ENCODE measurements around the gene LIFR.

LIFR gene

GRCh38 chr5:38458174-38458573 lies 98.3 kb downstream of the LIFR start:
- no peak for DNase-seq

- no peak for DNase-seq
Observed at GRCh38 chr5:38456657-38457399, 99.6 kb downstream of the LIFR start.

DNA sequence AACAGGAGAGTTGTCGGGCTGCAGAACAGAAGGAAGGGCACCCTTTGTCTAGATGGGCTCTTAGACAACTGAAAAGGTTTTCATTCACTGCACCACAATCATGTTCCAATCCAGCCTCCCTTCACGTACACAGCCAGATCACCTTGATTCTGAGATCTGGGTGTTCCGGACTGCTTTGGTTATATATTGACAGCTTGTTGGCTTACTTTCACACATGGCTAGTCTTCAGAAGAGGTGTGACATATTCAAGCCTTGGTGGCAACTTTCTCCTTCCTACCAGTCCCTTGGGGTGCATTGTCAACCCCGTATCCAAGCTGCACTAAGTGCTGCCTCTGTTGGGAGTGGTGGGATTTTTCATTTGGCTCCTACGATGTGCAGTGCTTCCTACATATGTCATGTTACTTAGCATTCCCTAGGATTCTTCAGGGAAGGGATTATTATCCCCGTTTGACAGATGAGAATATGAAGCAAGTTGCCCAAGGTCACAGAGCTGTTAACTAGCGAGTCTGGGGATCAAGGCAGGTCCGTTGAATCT lies 100.6 kb downstream of the LIFR start:
- no peak for DNase-seq

GRCh38 chr5:38453921-38454320 lies 102.5 kb downstream of the LIFR start:
- no peak for DNase-seq

DNA sequence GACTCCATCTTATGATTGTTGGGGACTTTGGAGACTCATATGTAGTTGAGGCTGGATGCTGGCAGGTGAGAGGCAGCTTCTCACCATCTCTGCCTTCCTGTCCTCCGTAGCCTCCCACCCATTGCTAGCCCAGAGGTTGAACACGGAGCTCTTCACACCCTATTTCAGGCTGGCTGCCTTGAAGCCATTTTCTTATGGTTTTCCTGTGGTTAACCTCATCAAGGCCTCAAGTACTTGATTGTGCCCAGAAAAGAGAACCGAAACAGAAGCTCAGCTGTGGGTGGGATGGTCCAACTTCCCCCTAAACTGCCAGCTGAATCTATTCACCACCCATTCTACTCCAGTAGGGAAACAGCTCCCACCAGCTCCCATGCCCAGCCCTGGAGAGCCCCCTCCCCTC lies 102.9 kb downstream of the LIFR start:
- DNase-seq = peak; percentile 77

GRCh38 chr5:38452201-38452600 lies 104.2 kb downstream of the LIFR start:
- no peak for DNase-seq

GRCh38 chr5:38451074-38451725 lies 105.2 kb downstream of the LIFR start:
- no peak for DNase-seq

DNA sequence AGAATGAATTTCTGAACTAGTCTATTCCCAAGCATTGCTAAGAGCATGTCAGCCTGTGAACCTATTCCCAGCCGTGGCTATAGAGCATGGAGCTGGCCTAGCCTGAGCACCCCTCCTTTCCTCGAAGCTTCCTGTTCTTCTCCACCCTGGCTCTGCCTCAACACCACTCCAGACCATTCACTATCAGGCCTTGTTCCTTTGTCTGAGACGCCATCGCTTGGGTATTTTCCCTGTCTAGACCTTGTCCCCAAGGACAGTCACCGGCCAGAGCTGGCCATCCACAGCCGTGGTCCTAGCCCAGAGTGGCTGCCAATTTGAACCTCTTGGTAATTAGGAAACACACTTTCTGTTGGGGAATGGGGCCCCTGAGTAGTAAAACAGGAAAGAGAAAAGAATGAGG lies 105.8 kb downstream of the LIFR start:
- no peak for DNase-seq

DNA sequence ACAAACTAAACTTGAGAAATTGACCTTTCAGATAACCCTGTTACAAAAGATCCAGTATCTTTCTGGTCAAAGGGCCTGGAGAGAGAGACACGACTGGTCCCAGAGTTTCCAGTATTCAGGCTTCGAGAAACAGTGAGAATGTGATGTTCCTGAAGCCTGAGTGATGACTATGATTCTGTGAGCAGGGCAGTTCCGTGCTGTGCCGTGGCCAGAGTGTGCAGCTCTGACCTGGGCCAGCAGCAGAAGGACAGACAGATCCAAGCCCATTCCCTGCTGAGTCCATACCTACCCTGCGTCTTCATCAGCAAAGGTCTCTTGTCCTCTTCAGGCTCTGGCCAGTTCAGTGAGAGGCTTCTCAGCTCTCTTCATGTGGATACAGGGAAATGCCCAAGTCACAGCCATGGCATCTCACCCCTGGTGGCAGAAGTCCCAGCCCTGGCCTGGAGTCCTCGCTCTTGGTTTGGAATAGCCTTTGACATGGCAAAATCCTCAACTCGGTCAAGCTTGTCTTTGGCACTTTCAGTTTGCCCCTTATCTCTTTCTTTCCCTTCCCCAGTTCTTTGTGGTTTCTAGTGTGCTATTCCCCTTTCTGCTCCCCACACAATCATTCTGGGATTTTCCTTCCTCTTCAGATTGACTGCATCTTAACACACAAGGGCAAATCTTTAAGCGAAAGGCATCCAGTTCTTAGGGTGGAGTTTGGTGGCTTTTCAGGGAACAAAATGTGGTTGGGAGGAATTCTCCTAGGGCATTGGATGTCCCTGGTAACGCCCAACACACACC lies 107.7 kb downstream of the LIFR start:
- no peak for DNase-seq

GRCh38 chr5:38447786-38448185 lies 108.7 kb downstream of the LIFR start:
- DNase-seq = no peak

DNA sequence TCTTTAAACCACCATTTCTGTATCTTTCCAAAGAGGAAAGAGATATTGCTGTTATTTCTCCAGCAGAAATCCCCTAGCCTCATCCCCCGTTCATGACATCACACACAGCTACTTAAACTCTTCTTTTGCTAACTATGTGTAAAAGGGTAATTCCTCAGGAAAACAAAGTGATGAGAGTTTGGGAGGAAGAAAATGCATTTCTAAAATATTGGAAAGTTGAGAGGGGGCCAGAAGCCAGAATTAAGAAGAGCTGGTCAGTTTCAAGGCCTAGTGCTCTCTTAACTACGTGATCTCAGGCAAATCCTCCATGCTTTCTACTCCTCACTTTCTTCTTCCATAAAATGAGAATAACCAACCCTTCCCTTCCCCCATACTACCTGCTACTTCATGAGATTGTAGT lies 109.4 kb downstream of the LIFR start:
- no peak for DNase-seq

- no peak for DNase-seq
Observed at GRCh38 chr5:38446029-38446522, 110.4 kb downstream of the LIFR start.

GRCh38 chr5:38445374-38446028 lies 110.9 kb downstream of the LIFR start:
- DNase-seq = no peak

GRCh38 chr5:38443390-38443789 lies 113.1 kb downstream of the LIFR start:
- DNase-seq = no peak

- no peak for DNase-seq
Observed at GRCh38 chr5:38442247-38442573, 114.2 kb downstream of the LIFR start.

DNA sequence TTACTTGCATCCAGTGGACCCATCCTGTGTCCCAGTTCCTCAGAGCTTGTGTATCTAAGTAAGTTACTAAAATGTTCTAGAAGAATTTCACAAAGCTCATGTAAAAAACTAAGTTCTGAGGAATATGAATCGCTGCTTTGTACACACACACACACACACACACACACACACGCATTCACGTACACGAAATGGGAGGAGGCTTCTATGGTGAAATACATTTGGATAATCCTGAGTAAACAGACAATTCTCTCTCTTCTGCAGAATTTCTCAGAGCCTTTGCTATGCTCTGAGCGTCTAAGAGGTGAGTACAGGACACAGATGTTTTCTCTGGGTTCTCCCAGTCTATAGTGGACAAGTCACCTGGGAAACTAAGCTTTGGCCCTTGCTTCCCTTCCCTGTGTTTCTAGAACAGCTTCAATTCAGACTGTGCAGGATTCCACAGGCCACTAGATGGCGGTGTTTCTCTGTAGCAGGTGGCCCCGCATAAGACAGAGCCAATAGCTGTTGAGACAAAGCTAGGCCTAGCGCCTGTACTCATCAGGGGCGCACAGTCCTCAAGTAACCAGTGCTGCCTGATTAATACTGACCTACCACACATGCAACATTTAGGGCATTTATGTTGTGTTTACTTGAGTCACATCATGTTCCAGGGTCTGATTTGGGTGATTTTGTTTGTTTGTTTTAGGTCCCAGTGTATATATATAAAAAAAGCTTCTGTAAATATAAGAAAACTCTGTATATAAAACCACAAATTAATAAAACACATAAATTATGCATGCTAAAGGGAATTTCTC lies 114.8 kb downstream of the LIFR start:
- DNase-seq = peak; percentile 6

GRCh38 chr5:38438757-38439156 lies 117.7 kb downstream of the LIFR start:
- DNase-seq = no peak

DNA sequence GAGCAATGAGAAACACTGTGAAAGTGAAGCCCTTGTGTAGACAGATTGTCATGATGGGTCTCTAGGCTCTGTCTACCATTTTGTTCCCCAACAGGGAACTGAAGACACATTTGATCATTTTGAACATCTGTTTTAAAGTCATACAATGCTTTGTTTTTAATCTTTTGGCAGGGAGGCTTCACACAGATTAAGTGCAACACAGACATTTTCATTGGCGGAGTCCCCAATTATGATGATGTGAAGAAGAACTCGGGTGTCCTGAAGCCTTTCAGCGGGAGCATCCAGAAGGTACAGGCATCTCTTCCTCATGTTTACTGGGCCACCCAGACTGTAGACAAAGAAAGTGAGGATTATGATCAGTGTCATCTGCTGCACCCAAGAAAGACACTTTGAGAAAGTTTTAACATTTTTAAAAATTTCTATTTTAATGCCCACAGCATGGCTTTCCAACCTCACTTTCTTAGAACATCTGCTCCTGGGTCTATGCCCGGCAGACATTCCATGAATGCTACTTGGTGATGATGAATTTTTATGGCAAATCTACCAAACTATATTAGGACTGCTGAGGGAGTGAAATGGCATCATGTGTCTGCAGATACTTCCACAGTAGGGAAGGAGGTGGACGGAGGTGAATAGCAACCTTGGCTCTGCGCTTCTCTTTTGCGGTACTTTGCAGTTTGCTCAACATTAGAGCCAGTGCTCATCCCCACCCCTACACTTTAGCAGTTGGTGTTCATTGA lies 121.3 kb downstream of the LIFR start:
- no peak for DNase-seq

- DNase-seq = no peak
Observed at GRCh38 chr5:38433160-38433861, 123.1 kb downstream of the LIFR start.

DNA sequence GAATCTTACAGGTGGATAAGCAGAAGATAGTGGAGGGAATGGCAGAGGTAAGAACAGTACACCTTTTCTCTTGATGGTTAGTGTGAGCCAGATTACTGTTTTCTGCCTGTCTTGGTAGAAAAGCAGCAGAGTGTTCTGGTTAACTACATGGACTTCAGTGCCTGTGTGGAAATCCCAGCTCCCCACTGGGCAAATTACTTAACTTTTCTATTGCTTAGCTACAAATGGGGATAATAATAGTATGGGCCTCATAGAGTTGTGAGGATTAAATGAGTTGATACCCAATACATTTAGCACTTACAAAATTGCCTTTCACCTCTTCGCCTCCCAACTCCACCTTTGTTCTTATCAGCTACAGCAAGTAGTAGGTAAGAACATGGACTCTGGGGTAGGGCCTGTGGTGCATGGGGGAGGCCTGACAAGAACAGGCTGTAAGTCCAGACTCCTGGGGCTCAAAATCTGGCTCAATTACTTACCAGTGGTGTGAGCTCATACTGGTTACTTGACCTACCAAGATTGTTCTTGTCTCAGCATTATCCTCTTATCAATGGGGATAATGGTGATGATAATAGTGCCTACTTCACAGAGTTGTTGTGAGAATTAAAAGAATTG lies 125.1 kb downstream of the LIFR start:
- DNase-seq = no peak
